Lung (tissue), 12 donors: ENCODE results near the gene TECR. TPM values are rescaled to one million over a fixed set of nuclear protein-coding genes. Genes with fewer than 3 reads are reported as not detected.
A peak's percentile ranks its signal among the peaks of the same experiment; 100 is the strongest.

Experiments
- ATAC-seq: fragments of 200-7000 bp; cut with Tn5 transposase; one replicate; pipeline ENCODE4 v1.9.1; 2020; ENCODE audit warnings: moderate number of reproducible peaks; ENCODE audit not compliant: insufficient read depth, low FRiP score
- DNase-seq, 3 donors: peaks; one replicate each; pipeline ENCODE4 v3.0.0-alpha.2; 2013 to 2017
- H3K27ac ChIP-seq, 2 donors: one replicate each; pipeline ENCODE4 v1.5.1; 2013; ENCODE audit warnings: mild to moderate bottlenecking in 2 of 2, moderate library complexity in 2 of 2, control low read depth in 1 of 2, inconsistent platforms in 1 of 2, low read depth in 1 of 2, low read length in 1 of 2
- H3K27me3 ChIP-seq, 3 donors: one replicate each; pipeline ENCODE4 v1.5.1; 2013; ENCODE audit warnings: low read length in 2 of 3; ENCODE audit not compliant: control insufficient read depth in 3 of 3, insufficient read depth in 3 of 3
- H3K36me3 ChIP-seq, 4 donors: one replicate each; pipeline ENCODE4 v1.5.1; 2013; ENCODE audit warnings: low read length in 4 of 4, mild to moderate bottlenecking in 1 of 4, moderate library complexity in 1 of 4; ENCODE audit not compliant: control insufficient read depth in 4 of 4, insufficient read depth in 4 of 4
- H3K4me1 ChIP-seq, 5 donors: one replicate each; pipeline ENCODE4 v1.5.1; 2013; ENCODE audit warnings: low read length in 5 of 5, mild to moderate bottlenecking in 2 of 5, moderate library complexity in 1 of 5; ENCODE audit not compliant: control insufficient read depth in 5 of 5, insufficient read depth in 5 of 5
- H3K4me3 ChIP-seq: one replicate; pipeline ENCODE4 v1.5.1; 2013; ENCODE audit warnings: mild to moderate bottlenecking, control low read depth, moderate library complexity
- H3K9ac ChIP-seq, 2 donors: one replicate each; pipeline ENCODE4 v1.5.1; 2013; ENCODE audit warnings: low read length in 2 of 2, control low read depth in 1 of 2; ENCODE audit not compliant: insufficient read depth in 1 of 2
- H3K9me3 ChIP-seq, 4 donors: one replicate each; pipeline ENCODE4 v1.5.1; 2013; ENCODE audit warnings: low read length in 3 of 4, mild to moderate bottlenecking in 1 of 4, moderate library complexity in 1 of 4; ENCODE audit not compliant: control insufficient read depth in 4 of 4, insufficient read depth in 3 of 4
- WGBS, 2 donors: extraction: QIAGEN DNeasy Blood & Tissue Kit; methylation state at CpG; one replicate each; pipeline ENCODE4 v1.1.7; 2013; 5-methylcytosine and 5-hydroxymethylcytosine counted together
- polyA plus RNA-seq, 2 donors: library from polyadenylated mRNA; stranded (reverse); fragments of 200-250 nt; gene quantifications; one replicate each; pipeline ENCODE4 v1.2.1, GENCODE V29; 2013
- total RNA-seq, 2 donors: library from RNA; depleted of rRNA in 1 of 2; stranded (reverse); fragments of >200 nt in 1 of 2; gene quantifications; one replicate each; pipeline ENCODE4 v1.2.1, GENCODE V29; 2014 to 2021
- TF ChIP-seq, protein P1 (sequence below): IDR thresholded peaks from 2 replicates; pipeline ENCODE4 v1.5.1; 2012; ENCODE audit warnings: mild to moderate bottlenecking; ENCODE audit errors: control extremely low read depth, extremely low read depth
- donor health status: control.
- donor health status: control.
- donor health status: Bipolar disorder and iron deficiency.
- donor health status: healthy.
- donor health status: DM: yes; HTN: yes; CAD: no.

The TECR gene
- total and polyA plus RNA-seq, 4 donors: 32.7 to 193 (median 121) TPM

GRCh38 chr19:14555918-14556661, 26.7 kb downstream of the TECR start:
- Histone ChIP-seq H3K27ac (no peak overlapping the region), H3K4me1 (peaks cover 2 to 13% (median 8%) of the 10 kb centered on the region in 5 donors), H3K4me3 (no peak overlapping the region), H3K27me3 (no peaks in the 10 kb centered on the region), H3K9ac (no peak overlapping the region), H3K36me3 (peaks cover 0 to 3% (median 1%) of the 10 kb centered on the region in 4 donors), H3K9me3 (no peaks in the 10 kb centered on the region)
- TF ChIP-seq, protein P1, sequence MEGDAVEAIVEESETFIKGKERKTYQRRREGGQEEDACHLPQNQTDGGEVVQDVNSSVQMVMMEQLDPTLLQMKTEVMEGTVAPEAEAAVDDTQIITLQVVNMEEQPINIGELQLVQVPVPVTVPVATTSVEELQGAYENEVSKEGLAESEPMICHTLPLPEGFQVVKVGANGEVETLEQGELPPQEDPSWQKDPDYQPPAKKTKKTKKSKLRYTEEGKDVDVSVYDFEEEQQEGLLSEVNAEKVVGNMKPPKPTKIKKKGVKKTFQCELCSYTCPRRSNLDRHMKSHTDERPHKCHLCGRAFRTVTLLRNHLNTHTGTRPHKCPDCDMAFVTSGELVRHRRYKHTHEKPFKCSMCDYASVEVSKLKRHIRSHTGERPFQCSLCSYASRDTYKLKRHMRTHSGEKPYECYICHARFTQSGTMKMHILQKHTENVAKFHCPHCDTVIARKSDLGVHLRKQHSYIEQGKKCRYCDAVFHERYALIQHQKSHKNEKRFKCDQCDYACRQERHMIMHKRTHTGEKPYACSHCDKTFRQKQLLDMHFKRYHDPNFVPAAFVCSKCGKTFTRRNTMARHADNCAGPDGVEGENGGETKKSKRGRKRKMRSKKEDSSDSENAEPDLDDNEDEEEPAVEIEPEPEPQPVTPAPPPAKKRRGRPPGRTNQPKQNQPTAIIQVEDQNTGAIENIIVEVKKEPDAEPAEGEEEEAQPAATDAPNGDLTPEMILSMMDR: no peak
- DNase-seq: no peak
- no peak for ATAC-seq
- 77 to 87% methylated on average over 12 of the region's 12 CpGs for WGBS, 2 donors

GRCh38 chr19:14556662-14557188, 27.3 kb downstream of the TECR start:
- DNase-seq (peak; percentile 55 to 71 (median 55)), ATAC-seq (peak; percentile 91)
- 9% methylated on average over 18 of the region's 18 CpGs for WGBS, 2 donors
- H3K4me1 ChIP-seq: peaks cover 0 to 18% (median 8%) of the 10 kb centered on the region in 5 donors
- H3K36me3 ChIP-seq: peaks cover 0 to 4% (median 2%) of the 10 kb centered on the region in 4 donors
- no peaks in the 10 kb centered on the region for H3K9me3 ChIP-seq
- H3K4me3 ChIP-seq: no peak overlapping the region
- no peak overlapping the region for H3K9ac ChIP-seq
- peak overlapping the region in 1 of 2 donors; percentile 25 for H3K27ac ChIP-seq
- TF ChIP-seq, protein P1: peak; percentile 83
- no peaks in the 10 kb centered on the region for H3K27me3 ChIP-seq

- TF ChIP-seq, protein P1: no peak
- no peak for ATAC-seq
- peaks cover 0 to 18% (median 8%) of the 10 kb centered on the region in 5 donors for H3K4me1 ChIP-seq
- H3K36me3 ChIP-seq: peaks cover 0 to 7% (median 2%) of the 10 kb centered on the region in 4 donors
- peak overlapping the region in 1 of 2 donors; percentile 5 for H3K27ac ChIP-seq
- H3K4me3 ChIP-seq: no peak overlapping the region
- no peaks in the 10 kb centered on the region for H3K27me3 ChIP-seq
- no peak for DNase-seq
- 89 to 91% methylated on average over 23 of the region's 23 CpGs for WGBS, 2 donors
- no peaks in the 10 kb centered on the region for H3K9me3 ChIP-seq
- no peak overlapping the region for H3K9ac ChIP-seq
These were observed 29.1 kb downstream of the TECR start for GRCh38 chr19:14558370-14559066.
